Stomach (tissue), 9 donors: ENCODE results near the gene LRMDA. TPM values are rescaled to one million over a fixed set of nuclear protein-coding genes. Genes with fewer than 3 reads are reported as not detected.

Source experiments
- DNase-seq, 2 donors: peaks; one replicate each; pipeline versions ENCODE4 v3.0.0 to v3.0.0-alpha.2; 2013 to 2019
- H3K27ac ChIP-seq, 5 donors: fragments of 200-600 bp in 4 of 5; sonication (generic) in 4 of 5; one replicate each; pipeline ENCODE4 v1.5.1; 2013 to 2019; ENCODE audit warnings: mild to moderate bottlenecking in 1 of 5, moderate library complexity in 1 of 5
- H3K27me3 ChIP-seq, 3 donors: fragments of 200-600 bp; sonication (generic); one replicate each; pipeline ENCODE4 v1.5.1; 2017 to 2019; ENCODE audit warnings: mixed run types in 1 of 3
- H3K36me3 ChIP-seq, 4 donors: fragments of 200-600 bp; sonication (generic); 1 replicate in 3 of 4; 2 replicates in 1 of 4; pipeline ENCODE4 v1.5.1; 2016 to 2019
- H3K4me1 ChIP-seq, 4 donors: fragments of 200-600 bp; sonication (generic); one replicate each; pipeline ENCODE4 v1.5.1; 2016 to 2019
- H3K4me3 ChIP-seq, 4 donors: fragments of 200-600 bp; sonication (generic) in 3 of 4; one replicate each; pipeline ENCODE4 v1.5.1; 2016 to 2019; ENCODE audit warnings: mild to moderate bottlenecking in 1 of 4
- H3K9me3 ChIP-seq, 4 donors: fragments of 200-600 bp; sonication (generic); one replicate each; pipeline ENCODE4 v1.5.1; 2016 to 2019
- CTCF ChIP-seq, 7 experiments: fragments of 450-650 bp in 4 of 7; fragments of 200-600 bp in 3 of 7; sonication (generic) in 3 of 7; IDR thresholded peaks; one replicate each; pipeline ENCODE4 v1.5.1; 2016 to 2019; ENCODE audit warnings: antibody characterized with exemption in 7 of 7, control low read depth in 2 of 7, mild to moderate bottlenecking in 1 of 7
- EP300 ChIP-seq: sonication (generic); formaldehyde crosslinking; IDR thresholded peaks from one replicate; pipeline ENCODE4 v1.6.1; 2017; ENCODE audit warnings: antibody characterized with exemption
- POLR2A ChIP-seq, 4 donors: fragments of 450-650 bp; IDR thresholded peaks; one replicate each; pipeline ENCODE4 v1.6.1; 2016; ENCODE audit warnings: antibody characterized with exemption in 4 of 4, control low read depth in 2 of 4, mild to moderate bottlenecking in 1 of 4, moderate library complexity in 1 of 4
- POLR2AphosphoS5 ChIP-seq, 3 donors: sonication (generic); formaldehyde crosslinking; IDR thresholded peaks; one replicate each; pipeline ENCODE4 v1.6.1; 2016; ENCODE audit warnings: antibody characterized with exemption in 3 of 3
- WGBS, 5 donors: extraction: QIAGEN DNeasy Blood & Tissue Kit in 3 of 5; methylation state at CpG; one replicate each; pipeline versions ENCODE4 v1.1.5 to v1.1.7; 2013 to 2018; 5-methylcytosine and 5-hydroxymethylcytosine counted together
- intact Hi-C: fragments of 100-400 bp; cut with DNase I; formaldehyde crosslinking; loops from one replicate; pipeline ENCODE4 v1.15.1; 2023; ENCODE audit warnings: low total_unique reads
- polyA plus RNA-seq, 3 donors: library from polyadenylated mRNA; stranded (reverse); fragments of 200-250 nt; gene quantifications; one replicate each; pipeline ENCODE4 v1.2.3, GENCODE V29; 2013
- total RNA-seq, 5 donors: library from RNA; depleted of rRNA; stranded (reverse); fragments of >200 nt; gene quantifications; one replicate each; pipeline versions ENCODE4 v1.1.0 to v1.2.3, GENCODE V29; 2014 to 2016
- donor health status: healthy with polysubstance abuse.
- donor health status: Bipolar disorder and iron deficiency.
- donor health status: healthy.

The LRMDA gene
- total and polyA plus RNA-seq, 8 donors: 1.3 to 30.2 (median 13.6) TPM; not detected in 1

- intact Hi-C loops: no loop called here
Observed at GRCh38 chr10:75443362-75443761, 11.9 kb downstream of the LRMDA start.

GRCh38 chr10:75444781-75445386 is 13.5 kb downstream of the LRMDA start:
- intact Hi-C loops: no loop called here
- Histone ChIP-seq H3K27ac (no peak overlapping the region), H3K27me3 (no peaks in the 10 kb centered on the region), H3K4me1 (peaks cover 0 to 28% (median 13%) of the 10 kb centered on the region in 4 donors), H3K9me3 (peaks cover 0 to 20% (median 9%) of the 10 kb centered on the region in 4 donors), H3K36me3 (peaks cover 0 to 6% (median 0%) of the 10 kb centered on the region in 4 donors), H3K4me3 (no peak overlapping the region)
- TF ChIP-seq EP300: no peak
- TF ChIP-seq POLR2A (IDR thresholded peaks at IDR 0.05): no peak
- no peak for TF ChIP-seq CTCF (IDR thresholded peaks at IDR 0.05)
- no peak for TF ChIP-seq POLR2AphosphoS5 (IDR thresholded peaks at IDR 0.05)
- no peak for DNase-seq
- 78 to 94% (median 91%) methylated on average over 3 of the region's 3 CpGs for WGBS, 5 donors

More at GRCh38 chr10:75443362-75443761, 11.9 kb downstream of the LRMDA start:
- DNase-seq: no peak
- TF ChIP-seq POLR2A (IDR thresholded peaks at IDR 0.05) (no peak), EP300 (no peak), CTCF (IDR thresholded peaks at IDR 0.05) (no peak), POLR2AphosphoS5 (IDR thresholded peaks at IDR 0.05) (no peak)
- Histone ChIP-seq H3K9me3 (peaks cover 0 to 20% (median 9%) of the 10 kb centered on the region in 4 donors), H3K27ac (no peak overlapping the region), H3K36me3 (peaks cover 0 to 6% (median 3%) of the 10 kb centered on the region in 4 donors), H3K27me3 (no peaks in the 10 kb centered on the region), H3K4me3 (no peak overlapping the region), H3K4me1 (peaks cover 0 to 16% (median 7%) of the 10 kb centered on the region in 4 donors)
- WGBS, 5 donors: 89 to 96% (median 93%) methylated on average over 2 of the region's 2 CpGs

GRCh38 chr10:75446508-75446907 is 15.1 kb downstream of the LRMDA start:
- intact Hi-C loops: no loop called here
- no peak overlapping the region for H3K27ac ChIP-seq
- H3K27me3 ChIP-seq: no peaks in the 10 kb centered on the region
- 93 to 100% (median 100%) methylated on average over 1 of the region's 1 CpG for WGBS, 5 donors
- H3K4me1 ChIP-seq: peaks cover 0 to 24% (median 14%) of the 10 kb centered on the region in 4 donors
- no peak for TF ChIP-seq CTCF (IDR thresholded peaks at IDR 0.05)
- no peak for TF ChIP-seq EP300
- TF ChIP-seq POLR2AphosphoS5 (IDR thresholded peaks at IDR 0.05): no peak
- TF ChIP-seq POLR2A (IDR thresholded peaks at IDR 0.05): no peak
- H3K9me3 ChIP-seq: peaks cover 0 to 20% (median 9%) of the 10 kb centered on the region in 4 donors
- DNase-seq: no peak
- no peak overlapping the region for H3K4me3 ChIP-seq
- H3K36me3 ChIP-seq: peaks cover 0 to 6% (median 0%) of the 10 kb centered on the region in 4 donors

- 34 to 75% (median 54%) methylated on average over 2 of the region's 2 CpGs for WGBS, 5 donors
- no peak overlapping the region for H3K4me3 ChIP-seq
- TF ChIP-seq EP300: no peak
- TF ChIP-seq POLR2AphosphoS5 (IDR thresholded peaks at IDR 0.05): no peak
- TF ChIP-seq POLR2A (IDR thresholded peaks at IDR 0.05): no peak
- TF ChIP-seq CTCF (IDR thresholded peaks at IDR 0.05): no peak
- H3K36me3 ChIP-seq: peaks cover 0 to 6% (median 0%) of the 10 kb centered on the region in 4 donors
- no peaks in the 10 kb centered on the region for H3K27me3 ChIP-seq
- H3K4me1 ChIP-seq: peaks cover 0 to 17% (median 14%) of the 10 kb centered on the region in 4 donors
- H3K9me3 ChIP-seq: peaks cover 0 to 17% (median 8%) of the 10 kb centered on the region in 4 donors
- no peak overlapping the region for H3K27ac ChIP-seq
- no peak for DNase-seq
- intact Hi-C loops: no loop called here
Observed at GRCh38 chr10:75448166-75448565, 16.7 kb downstream of the LRMDA start.
